CD4-positive, alpha-beta T cell treated with Interleukin-4 for 4 hours (primary cell): ENCODE measurements around the gene SPSB2.

Source experiments
- DNase-seq: peaks from one replicate; pipeline ENCODE4 v3.0.0-alpha.2; 2020

Gene SPSB2

GRCh38 chr12:6849976-6850560 is 23.0 kb downstream of the SPSB2 start:
- no peak for DNase-seq

- no peak for DNase-seq
Observed at GRCh38 chr12:6849427-6849826, 23.7 kb downstream of the SPSB2 start.

GRCh38 chr12:6847676-6848075 is 25.4 kb downstream of the SPSB2 start:
- no peak for DNase-seq

GRCh38 chr12:6846316-6846869 is 26.7 kb downstream of the SPSB2 start:
- DNase-seq: no peak

- no peak for DNase-seq
Observed at GRCh38 chr12:6845395-6845794, 27.7 kb downstream of the SPSB2 start.

- DNase-seq: no peak
Observed at GRCh38 chr12:6843118-6843902, 29.8 kb downstream of the SPSB2 start.

GRCh38 chr12:6842075-6842474 is 31.0 kb downstream of the SPSB2 start:
- DNase-seq: no peak

GRCh38 chr12:6840761-6841515 is 32.2 kb downstream of the SPSB2 start, which contains the start of gene GNB3:
TSS of gene GNB3 (plus strand) at chr12:6840925. CDS start at chr12:6841288, 363 bp downstream.
- DNase-seq: no peak

- DNase-seq: no peak
Observed at GRCh38 chr12:6840330-6840729, 32.8 kb downstream of the SPSB2 start.

- no peak for DNase-seq
Observed at GRCh38 chr12:6839482-6840201, 33.5 kb downstream of the SPSB2 start.

- DNase-seq: no peak
Observed at GRCh38 chr12:6838854-6839253, 34.2 kb downstream of the SPSB2 start.

- no peak for DNase-seq
Observed at GRCh38 chr12:6837370-6838060, 35.6 kb downstream of the SPSB2 start.

GRCh38 chr12:6836851-6837250 is 36.3 kb downstream of the SPSB2 start:
- no peak for DNase-seq

- no peak for DNase-seq
Observed at GRCh38 chr12:6834873-6835272, 38.2 kb downstream of the SPSB2 start.

GRCh38 chr12:6834254-6834653 is 38.8 kb downstream of the SPSB2 start:
- no peak for DNase-seq

- DNase-seq: no peak
Observed at GRCh38 chr12:6833189-6833890, 39.8 kb downstream of the SPSB2 start.

GRCh38 chr12:6832125-6832524 is 41.0 kb downstream of the SPSB2 start:
- DNase-seq: no peak

- no peak for DNase-seq
Observed at GRCh38 chr12:6831450-6831995, 41.6 kb downstream of the SPSB2 start.

GRCh38 chr12:6830999-6831398 is 42.1 kb downstream of the SPSB2 start:
- no peak for DNase-seq

GRCh38 chr12:6830286-6830890 is 42.7 kb downstream of the SPSB2 start:
- DNase-seq: no peak
